Inflammatory macrophage (primary cell): ENCODE measurements around the gene TMEM63A.
"Not testable (repeated sequence)": the region's sequence is repeated elsewhere in the genome, so short reads cannot be mapped to it uniquely, and the experiment has no call there.

ENCODE experiments used
- DNase-seq, 2 donors: peaks; one replicate each; pipeline ENCODE4 v3.0.0-alpha.2; 2020 to 2022

The TMEM63A gene

DNA sequence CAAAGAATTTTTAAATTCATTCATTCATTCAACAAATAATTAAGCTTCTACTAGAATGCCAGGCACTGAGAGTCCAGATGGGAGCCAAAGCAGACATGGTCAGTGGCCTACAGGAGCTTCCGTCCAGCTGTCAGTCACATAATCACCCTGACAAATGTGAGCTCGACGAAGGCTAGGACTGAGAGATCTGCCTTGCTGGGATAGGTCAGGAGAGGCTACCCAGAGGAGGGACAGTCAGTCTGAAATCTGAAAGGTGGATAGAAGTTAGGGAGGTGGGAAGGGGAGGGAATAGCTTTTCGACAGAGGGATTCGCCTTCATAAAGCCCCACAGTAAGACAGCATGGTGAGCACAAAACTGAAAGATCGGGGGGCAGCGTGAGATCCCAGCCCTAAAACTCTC, 64.0 kb downstream of the TMEM63A start:
- DNase-seq = no peak

DNA sequence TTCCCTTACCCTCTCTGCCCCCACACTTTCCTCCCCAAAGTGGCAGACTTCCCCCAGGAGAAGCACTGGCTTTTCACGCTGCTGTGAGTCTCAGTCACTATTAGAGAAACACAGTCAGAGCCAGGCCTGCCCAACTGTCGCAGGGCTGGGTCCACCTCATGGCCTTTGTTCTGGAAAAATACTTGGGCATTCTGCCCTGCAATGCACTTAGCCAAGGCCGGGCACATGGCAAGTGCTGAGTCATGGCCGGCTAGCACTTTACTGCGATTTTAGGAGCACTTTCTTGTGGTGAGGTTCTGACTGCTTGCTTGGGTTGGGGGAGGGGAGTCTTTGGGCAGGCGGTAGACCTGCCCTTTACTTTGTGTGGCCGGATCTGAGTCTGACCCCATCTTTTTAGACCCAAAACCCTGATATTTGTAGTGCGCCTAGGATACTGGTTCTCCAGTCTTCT, 64.5 kb downstream of the TMEM63A start:
- peak; percentile 56 to 65 for DNase-seq

DNA sequence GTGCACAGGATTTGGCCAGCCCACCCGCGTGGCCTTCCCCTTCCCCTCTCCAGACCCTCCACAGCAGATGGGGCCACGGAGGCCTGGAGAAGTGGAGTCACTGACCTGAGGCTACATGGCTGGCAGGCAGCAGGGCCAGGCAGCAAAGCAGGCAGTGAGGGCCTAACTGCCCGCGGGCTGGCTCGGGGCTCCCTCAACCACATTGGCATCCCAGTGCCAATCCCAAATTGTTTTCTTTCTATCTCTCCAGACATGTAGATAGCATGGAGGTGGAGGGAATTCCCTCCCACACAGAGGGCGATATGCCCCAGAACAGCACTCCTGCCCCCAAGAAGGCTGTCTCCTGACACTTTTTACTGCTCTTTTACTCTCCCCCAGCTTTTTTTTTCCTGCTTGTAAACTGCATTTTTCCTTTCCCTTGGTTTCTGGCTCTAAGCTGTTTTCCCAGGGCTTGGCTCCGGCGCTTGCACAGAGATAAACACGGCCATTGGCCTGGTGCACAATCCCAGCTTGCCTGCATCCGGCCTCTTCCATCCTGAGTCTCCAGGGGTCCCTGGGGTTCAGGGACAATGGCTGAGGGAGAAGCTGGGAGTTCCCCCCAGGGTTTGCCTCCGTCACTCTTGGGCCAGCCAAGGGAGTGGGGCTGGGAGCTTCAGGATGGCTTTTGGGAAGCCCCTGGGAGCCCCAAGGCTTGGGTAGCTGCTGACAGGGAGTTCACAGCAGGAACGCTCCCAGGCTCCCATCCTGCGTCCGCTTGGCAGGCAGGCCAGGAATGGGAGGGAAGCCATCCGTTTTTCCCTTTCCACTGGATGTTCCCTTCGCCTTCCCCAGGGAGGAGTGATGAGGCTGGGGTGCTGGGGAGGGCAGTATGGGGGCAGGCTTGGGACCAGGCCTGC, 65.3 kb downstream of the TMEM63A start:
- no peak for DNase-seq

DNA sequence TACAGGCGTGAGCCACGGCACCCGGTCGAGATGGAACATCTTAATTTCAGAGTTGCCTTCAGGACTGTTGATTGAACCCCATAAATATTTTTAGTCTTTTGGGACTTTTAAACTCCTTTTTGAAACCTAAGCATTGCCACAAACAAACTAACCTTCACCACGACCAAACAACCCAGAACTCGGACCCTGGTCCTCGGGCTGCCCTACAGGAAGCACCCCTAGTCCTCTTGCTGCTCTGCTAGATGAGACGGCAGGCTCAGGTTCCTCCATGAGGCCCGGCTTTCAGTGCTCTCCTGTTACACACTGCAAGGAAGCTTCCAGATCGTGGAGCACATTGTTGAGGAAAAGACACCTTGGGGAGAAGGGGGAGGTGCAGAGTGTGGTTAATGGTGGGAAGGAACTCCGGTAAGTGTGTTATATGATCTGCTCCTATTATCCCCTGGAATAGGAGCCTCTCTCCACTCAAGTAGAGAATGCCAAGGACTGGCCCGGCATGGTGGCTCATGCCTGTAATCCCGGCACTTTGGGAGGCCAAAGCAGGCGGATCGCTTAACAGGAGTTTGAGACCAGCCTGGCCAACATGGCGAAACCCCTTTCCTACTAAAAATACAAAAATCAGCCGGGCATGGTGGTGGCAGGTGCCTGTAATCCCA, 66.5 kb downstream of the TMEM63A start:
- no peak for DNase-seq

DNA sequence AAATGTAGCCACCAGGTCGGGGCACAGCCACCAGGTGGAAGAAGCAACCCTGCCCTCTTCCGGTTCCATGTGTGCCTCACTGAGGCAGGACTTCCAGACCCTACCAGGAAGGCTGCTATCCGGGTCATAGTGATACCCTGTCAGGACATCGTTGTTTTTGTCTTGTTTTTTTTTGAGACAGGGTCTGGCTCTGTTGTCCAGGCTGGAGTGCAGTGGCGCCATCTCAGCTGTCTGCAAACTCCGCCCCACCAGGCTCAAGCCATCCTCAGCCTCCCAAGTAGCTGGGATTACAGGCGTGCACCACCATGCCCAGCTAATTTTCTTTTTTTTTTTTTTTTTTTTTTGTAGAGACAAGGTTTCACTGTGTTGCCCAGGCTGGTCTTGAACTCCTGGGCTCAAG, 67.1 kb downstream of the TMEM63A start:
- DNase-seq = not testable (repeated sequence)

DNA sequence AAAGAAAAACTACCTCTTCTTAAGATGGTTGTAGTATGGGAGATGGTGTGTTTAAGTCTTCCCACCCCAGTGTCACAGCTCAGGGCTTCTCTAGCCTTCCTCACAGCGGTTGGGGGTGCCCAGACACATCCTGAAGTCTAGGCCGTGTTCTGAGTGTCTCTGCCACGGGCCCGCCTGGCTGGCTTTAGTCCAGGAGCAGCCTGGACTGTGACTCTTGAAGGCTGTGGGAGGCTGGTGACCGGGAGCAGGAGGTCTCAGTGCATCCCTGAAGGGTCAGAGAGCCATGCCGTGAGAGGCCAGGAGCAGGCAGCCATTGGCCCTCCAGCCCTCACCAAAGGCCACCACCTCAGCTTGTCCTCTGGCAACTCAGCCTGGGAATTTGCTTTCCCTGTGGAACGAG, 67.8 kb downstream of the TMEM63A start:
- no peak for DNase-seq

DNA sequence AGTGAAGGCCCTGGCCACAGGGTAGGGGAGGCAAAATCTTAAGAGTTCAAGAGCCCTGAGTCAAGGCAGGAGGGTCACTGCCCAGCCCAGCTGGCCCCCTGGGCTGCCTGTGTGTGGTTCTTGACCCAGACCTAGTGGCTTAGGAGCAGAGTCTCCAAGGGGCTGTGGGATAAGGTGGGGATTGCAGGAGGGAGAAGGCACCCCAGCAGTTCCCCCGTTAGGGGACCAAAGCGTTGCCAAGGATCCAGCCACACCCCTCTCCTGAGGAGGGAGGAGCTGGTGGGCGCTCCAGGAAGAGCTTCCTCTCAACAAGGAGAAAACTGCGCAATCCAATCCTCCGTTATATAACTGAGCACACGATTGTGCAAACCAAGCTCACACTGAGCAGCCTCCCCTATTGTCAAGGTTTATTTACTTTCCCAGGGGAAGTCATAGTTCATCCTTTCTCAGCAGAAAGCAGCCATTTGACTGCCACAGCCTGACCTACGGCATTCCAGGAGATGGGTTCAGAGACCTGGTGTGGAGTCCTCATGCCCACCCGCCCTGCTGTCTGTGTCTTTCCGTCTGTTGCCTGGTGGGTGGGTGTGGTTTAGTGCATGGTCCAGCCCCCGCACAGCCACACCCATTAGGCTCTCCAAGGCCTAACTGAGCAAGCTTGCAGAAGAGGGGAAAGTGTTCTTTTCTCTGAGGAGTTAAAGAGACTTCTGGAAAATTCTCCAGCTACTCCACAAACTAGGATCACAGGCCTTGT, 68.8 kb downstream of the TMEM63A start:
- peak; percentile 88 to 93 for DNase-seq

DNA sequence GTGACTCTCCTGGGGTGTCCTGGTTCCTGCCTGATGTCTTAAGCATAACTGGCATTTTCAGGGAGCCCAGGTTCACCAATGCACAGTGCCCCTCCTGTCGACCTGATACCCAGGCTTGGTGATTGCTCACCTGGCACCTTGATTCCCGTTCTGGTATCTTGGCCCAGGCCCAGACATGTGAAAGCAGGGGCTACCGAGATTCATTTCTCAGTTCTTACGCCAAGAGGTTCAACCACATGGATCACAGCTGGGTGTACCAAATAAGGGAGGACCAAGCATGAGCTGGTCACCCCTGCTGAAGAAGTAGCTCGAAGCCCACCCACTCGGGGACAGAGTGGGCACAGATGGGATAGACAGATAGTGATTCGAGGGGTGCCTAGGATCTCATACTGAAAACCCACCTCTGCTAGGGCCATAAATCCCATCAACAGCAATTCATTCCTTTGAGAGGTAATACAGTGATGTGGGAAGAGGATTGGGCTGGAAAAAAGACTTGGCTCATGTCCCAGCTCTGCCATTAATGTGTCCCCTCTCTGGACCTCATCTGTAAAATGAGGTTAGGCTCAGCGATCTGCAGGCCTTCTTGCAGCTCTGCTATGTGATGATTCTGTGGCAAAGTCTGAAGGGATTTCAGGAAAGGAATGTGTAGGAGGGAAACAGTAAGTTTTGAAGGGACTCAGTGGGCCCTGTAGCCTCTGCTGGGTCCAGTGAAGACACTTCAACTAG, 69.5 kb downstream of the TMEM63A start:
- no peak for DNase-seq

DNA sequence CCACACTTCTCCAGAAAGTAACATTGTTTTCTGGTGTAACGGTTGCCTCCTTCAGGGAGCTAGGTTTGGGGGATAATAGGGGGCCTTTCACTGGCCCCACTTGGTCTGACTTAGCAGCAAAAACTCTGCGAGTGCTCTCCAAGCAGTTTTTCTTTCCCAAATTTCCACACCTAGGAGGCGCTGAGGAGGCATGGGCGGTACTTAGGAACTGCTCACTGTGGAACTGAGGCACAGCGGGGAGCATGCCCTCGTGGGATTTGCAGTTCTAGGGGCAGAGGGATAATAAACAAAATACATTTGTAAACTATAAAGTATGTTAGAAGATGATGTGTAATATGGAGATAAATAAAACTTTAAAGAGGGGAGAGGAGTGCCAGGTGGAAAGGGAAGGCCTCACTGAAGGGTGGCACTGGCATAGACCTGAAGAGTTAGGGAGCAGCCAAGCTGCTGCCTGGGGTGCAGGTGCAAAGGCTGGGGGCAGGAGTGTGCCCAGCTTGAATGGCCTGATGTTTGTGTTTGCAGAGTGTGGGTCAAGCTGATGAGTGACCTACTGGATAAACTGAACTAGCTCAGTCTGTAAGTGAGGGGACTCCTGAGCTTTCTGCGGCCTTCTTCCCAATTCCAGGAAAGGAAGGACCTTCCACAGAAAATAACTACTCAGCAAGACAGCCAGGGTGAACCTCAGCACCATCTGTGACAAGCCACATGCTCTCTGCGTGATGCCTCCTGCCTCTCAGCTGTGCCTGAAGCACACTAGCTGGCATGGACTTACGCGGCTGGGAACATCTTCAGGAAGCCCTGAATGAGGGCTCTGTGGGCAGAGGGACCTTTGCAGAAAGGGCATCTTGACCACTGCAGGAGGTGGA, 70.3 kb downstream of the TMEM63A start:
- DNase-seq = no peak

DNA sequence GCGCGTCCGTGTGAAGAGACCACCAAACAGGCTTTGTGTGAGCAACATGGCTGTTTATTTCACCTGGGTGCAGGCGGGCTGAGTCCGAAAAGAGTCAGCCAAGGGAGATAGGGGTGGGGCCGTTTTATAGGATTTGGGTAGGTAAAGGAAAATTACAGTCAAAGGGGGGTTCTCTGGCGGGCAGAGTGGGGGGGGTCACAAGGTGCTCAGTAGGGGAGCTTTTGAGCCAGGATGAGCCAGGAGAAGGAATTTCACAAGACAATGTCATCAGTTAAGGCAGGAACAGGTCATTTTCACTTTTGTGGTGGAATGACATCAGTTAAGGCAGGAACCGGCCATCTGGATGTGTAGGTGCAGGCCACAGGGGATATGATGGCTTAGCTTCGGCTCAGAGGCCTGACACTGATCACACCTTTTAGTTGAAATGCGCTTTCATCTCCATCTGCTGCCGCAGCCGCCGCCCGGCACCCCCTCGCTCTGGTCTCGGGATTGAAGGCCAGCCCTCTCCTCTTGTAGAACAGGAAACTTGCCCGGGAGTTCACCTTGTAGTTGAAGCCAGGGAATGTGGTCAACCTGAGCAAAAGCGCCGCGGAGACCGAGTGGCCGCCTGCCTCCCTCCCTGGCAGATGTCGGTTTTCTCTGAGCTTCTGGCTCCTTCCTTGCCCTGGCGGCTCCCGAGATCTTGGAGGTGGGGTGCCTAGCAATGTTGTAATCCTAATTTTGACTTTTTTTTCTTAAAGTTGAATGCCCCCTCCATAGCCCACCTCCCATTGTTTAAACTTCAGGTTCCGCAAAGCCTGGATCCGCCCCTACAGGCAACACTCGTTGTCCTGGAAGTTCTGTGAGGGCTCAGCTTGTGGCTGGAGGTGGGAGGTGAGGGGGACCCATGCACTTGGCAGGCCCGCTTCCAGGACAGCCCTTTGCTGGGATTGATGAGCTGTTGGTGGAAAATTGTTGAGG, 71.3 kb downstream of the TMEM63A start:
- DNase-seq = peak in 1 of 2 donors; percentile 8

DNA sequence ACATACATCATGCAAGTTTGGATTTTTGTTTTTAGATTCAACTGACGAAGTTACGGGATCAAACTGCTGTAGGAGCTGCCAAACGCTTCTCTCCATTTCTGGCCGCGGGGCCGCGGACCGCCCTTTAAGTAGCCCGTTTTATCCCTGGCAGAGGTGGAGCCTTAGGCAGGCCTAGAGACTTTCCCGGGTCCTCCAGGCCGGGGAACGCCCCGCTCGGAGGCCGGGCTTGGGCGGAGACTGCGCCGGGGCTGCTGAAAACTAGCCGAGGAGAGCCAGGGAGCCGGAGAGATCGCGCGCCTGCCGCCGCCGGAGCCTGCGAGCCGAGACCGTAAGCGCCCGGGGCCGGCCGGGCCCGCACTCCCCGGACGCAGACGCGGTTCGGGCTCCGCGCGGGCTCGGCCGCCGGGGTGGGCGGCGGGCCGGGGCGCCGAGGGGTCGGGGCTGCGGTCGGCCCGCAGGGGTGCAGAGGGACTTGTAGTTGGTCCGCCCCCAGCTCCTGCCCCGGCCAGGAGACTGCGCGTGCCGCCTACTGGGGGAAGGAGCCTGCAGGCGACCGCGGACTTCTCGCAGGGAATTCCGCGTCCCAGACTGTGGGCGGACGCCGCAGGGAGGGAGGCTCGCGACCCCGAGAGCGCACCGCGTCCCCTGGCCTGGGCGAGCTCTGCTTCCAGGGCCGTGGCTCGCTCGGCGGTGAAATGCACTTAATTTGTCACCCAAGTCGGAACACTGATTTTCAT, 72.2 kb downstream of the TMEM63A start, which contains the start of gene EPHX1:
EPHX1 (plus strand) TSS at position 283 of the 737 bp plus-strand sequence. CDS start 18,606 bp downstream, outside the sequence.
- DNase-seq = peak; percentile 85 to 87

DNA sequence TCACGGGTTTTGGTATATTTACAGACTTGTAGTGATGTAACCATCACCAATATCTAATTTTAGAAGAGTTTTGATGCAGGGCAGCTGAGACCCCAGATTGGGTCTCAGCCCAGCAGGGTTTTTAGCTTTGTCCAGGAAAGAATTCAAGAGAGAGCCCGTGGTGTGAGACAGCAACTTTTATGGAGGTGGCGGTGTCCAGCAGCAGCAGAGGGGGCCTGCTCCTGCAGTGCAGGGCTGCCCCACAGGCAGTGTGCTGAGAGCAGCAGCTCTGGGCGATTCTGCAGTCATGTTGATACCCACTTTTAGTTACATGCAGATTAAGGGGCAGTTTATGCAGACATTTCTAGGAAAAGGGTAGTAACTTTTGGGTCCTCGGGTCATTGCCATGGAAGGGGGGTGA, 74.0 kb downstream of the TMEM63A start:
- no peak for DNase-seq

DNA sequence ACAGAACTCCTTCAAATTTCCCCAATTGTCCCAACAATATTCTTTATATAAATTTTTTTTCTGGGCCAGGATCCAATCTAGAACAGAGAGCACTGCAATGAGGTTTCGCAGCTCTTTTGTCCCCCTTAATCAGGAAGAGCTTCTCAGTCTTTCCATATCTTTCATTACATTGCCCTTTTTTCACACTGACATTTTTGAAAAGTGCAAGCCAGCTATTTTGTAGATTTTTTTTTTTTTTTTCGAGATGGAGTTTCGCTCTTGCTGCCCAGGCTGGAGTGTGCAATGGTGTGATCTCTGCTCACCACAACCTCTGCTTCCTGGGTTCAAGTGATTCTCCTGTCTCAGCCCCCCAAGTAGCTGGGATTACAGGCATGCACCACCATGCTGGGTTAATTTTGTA, 75.4 kb downstream of the TMEM63A start:
- not testable (repeated sequence) for DNase-seq

DNA sequence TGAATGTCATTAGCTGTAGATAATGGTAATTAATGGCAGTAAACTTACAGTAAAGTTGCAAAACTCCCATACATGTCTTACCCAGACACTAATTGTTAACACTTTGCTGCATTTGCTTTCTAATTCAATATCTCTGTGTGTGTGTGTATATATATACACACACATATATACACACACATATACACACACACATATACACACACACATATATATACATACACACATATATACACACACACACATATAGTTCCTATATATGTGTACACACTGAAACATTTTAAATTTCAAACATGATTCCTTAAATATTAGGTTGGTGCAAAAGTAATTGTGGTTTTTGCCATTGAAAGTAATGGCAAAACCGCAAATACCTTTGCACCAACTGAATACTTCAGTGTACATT, 75.9 kb downstream of the TMEM63A start:
- DNase-seq = no peak

DNA sequence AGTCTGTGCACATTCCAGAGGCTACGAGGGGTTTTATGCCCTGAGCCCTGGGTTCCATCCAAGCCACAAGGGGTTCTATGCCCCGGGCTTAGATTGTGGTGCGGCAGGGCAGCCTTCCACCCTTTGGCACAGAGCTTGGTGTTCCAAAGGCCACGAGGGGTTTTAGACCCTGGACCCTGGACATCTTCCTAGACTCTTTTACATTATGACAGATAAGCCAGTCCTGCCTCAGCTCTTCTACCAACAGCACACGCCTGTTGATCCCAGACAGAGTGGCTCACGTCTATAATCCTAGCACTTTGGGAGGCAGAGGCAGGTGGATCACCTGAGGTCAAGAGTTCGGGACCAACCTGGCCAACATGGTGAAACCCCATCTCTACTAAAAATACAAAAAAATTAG, 81.0 kb downstream of the TMEM63A start:
- DNase-seq = not testable (repeated sequence)

DNA sequence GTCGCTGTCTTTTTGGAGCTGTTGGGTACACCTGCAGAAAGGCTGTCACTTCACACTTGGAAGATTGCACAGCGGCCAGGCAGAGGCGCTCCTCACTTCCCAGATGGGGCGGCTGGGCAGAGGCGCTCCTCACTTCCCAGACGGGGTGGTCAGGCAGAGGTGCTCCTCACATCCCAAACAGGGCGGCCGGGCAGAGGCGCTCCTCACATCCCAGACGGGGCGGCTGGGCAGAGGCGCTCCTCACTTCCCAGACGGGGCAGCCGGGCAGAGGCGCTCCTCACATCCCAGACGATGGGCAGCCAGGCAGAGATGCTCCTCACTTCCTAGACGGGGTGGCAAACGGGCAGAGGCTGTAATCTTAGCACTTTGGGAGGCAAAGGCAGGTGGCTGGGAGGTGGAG, 86.1 kb downstream of the TMEM63A start:
- DNase-seq = not testable (repeated sequence)
